Ovary (tissue), 3 donors: Measurements from ENCODE around the gene CPLANE2.

Experiments used
- EP300 ChIP-seq: sonication (generic); formaldehyde crosslinking; IDR thresholded peaks from one replicate; pipeline ENCODE4 v1.6.1; 2017; ENCODE audit warnings: antibody characterized with exemption
- POLR2A ChIP-seq: fragments of 450-650 bp; IDR thresholded peaks from one replicate; pipeline ENCODE4 v1.6.1; 2017; ENCODE audit warnings: antibody characterized with exemption, mild to moderate bottlenecking, moderate library complexity
- TF ChIP-seq, protein P1 (sequence below), 3 donors: fragments of 450-650 bp in 2 of 3; fragments of 200-600 bp in 1 of 3; IDR thresholded peaks; one replicate each; pipeline versions ENCODE4 v1.5.1 to v1.8.0; 2016 to 2022; ENCODE audit warnings: antibody characterized with exemption in 3 of 3, mild to moderate bottlenecking in 1 of 3
- donor health status: DM: no; HTN: no; CAD: no.

- TF ChIP-seq, protein P1, sequence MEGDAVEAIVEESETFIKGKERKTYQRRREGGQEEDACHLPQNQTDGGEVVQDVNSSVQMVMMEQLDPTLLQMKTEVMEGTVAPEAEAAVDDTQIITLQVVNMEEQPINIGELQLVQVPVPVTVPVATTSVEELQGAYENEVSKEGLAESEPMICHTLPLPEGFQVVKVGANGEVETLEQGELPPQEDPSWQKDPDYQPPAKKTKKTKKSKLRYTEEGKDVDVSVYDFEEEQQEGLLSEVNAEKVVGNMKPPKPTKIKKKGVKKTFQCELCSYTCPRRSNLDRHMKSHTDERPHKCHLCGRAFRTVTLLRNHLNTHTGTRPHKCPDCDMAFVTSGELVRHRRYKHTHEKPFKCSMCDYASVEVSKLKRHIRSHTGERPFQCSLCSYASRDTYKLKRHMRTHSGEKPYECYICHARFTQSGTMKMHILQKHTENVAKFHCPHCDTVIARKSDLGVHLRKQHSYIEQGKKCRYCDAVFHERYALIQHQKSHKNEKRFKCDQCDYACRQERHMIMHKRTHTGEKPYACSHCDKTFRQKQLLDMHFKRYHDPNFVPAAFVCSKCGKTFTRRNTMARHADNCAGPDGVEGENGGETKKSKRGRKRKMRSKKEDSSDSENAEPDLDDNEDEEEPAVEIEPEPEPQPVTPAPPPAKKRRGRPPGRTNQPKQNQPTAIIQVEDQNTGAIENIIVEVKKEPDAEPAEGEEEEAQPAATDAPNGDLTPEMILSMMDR (IDR thresholded peaks at IDR 0.05): no peak
- TF ChIP-seq POLR2A (no peak), EP300 (no peak)
These were observed 29.4 kb downstream of the CPLANE2 start for GRCh38 chr1:16207318-16208269.
